ENCODE results near the gene NDUFA6.
"Not testable (repeated sequence)": the region's sequence is repeated elsewhere in the genome, so short reads cannot be mapped to it uniquely, and the experiment has no call there.

The NDUFA6 gene

GRCh38 chr22:42112793-42113192, 22.2 kb upstream of the NDUFA6 start:
- DNase-seq (ENCODE audit: low spot score) = not testable (repeated sequence)

GRCh38 chr22:42111798-42112197, 21.2 kb upstream of the NDUFA6 start:
- DNase-seq (ENCODE audit: low spot score) = no peak

GRCh38 chr22:42108848-42109247, 18.3 kb upstream of the NDUFA6 start:
- no peak for DNase-seq (ENCODE audit: low spot score)

GRCh38 chr22:42104332-42104860, 13.8 kb upstream of the NDUFA6 start:
- DNase-seq (ENCODE audit: low spot score) = not testable (repeated sequence)

GRCh38 chr22:42101199-42101598, 10.6 kb upstream of the NDUFA6 start:
- DNase-seq (ENCODE audit: low spot score) = no peak

- no peak for DNase-seq (ENCODE audit: low spot score)
These were observed 847 bp upstream of the NDUFA6 start for GRCh38 chr22:42091455-42091782.

- DNase-seq (ENCODE audit: low spot score) = no peak
These were observed 4.5 kb downstream of the NDUFA6 start for GRCh38 chr22:42086051-42086450.

GRCh38 chr22:42084874-42085273, 5.7 kb downstream of the NDUFA6 start:
- DNase-seq (ENCODE audit: low spot score) = no peak

GRCh38 chr22:42083119-42083518, 7.5 kb downstream of the NDUFA6 start:
- DNase-seq (ENCODE audit: low spot score) = no peak

- peak; percentile 41 for DNase-seq (ENCODE audit: low spot score)
These were observed 10.3 kb downstream of the NDUFA6 start for GRCh38 chr22:42080287-42080686.

- DNase-seq (ENCODE audit: low spot score) = peak; percentile 98
These were observed 11.0 kb downstream of the NDUFA6 start, which contains the start of gene SMDT1 for GRCh38 chr22:42079319-42080251. TSS of gene SMDT1 (plus strand) at chr22:42079700. CDS start at chr22:42079769, 69 bp downstream.

GRCh38 chr22:42078469-42079318, 11.9 kb downstream of the NDUFA6 start:
- no peak for DNase-seq (ENCODE audit: low spot score)

GRCh38 chr22:42077486-42078125, 13.0 kb downstream of the NDUFA6 start:
- DNase-seq (ENCODE audit: low spot score) = no peak

GRCh38 chr22:42076764-42077485, 13.6 kb downstream of the NDUFA6 start:
- no peak for DNase-seq (ENCODE audit: low spot score)

GRCh38 chr22:42074846-42075676, 15.5 kb downstream of the NDUFA6 start:
- no peak for DNase-seq (ENCODE audit: low spot score)

- no peak for DNase-seq (ENCODE audit: low spot score)
These were observed 16.3 kb downstream of the NDUFA6 start, which contains the start of gene PHETA2 for GRCh38 chr22:42074132-42074811. TSS of gene PHETA2 (plus strand) at chr22:42074248. CDS start at chr22:42077294, 3,046 bp downstream.

GRCh38 chr22:42073621-42074041, 16.9 kb downstream of the NDUFA6 start:
- no peak for DNase-seq (ENCODE audit: low spot score)

GRCh38 chr22:42072606-42073330, 17.8 kb downstream of the NDUFA6 start:
- no peak for DNase-seq (ENCODE audit: low spot score)

GRCh38 chr22:42071508-42071907, 19.1 kb downstream of the NDUFA6 start:
- DNase-seq (ENCODE audit: low spot score) = not testable (repeated sequence)

Measured in kidney tubule cell (primary cell).